GM12875 (cell line): ENCODE results near the gene CCT8L2.
"Not testable (repeated sequence)": the region's sequence is repeated elsewhere in the genome, so short reads cannot be mapped to it uniquely, and the experiment has no call there.

ENCODE experiments used
- H3K4me3 ChIP-seq: one replicate; pipeline ENCODE4 v1.5.1; 2011; ENCODE audit warnings: low read depth, low read length, control low read depth
- TF ChIP-seq, protein P1 (sequence below): IDR thresholded peaks from 2 replicates; pipeline ENCODE4 v1.5.1; 2011; ENCODE audit warnings: low read depth, mild to moderate bottlenecking, control low read depth, inconsistent platforms, low read length, moderate library complexity, borderline replicate concordance; ENCODE audit not compliant: insufficient read depth

CCT8L2 gene

DNA sequence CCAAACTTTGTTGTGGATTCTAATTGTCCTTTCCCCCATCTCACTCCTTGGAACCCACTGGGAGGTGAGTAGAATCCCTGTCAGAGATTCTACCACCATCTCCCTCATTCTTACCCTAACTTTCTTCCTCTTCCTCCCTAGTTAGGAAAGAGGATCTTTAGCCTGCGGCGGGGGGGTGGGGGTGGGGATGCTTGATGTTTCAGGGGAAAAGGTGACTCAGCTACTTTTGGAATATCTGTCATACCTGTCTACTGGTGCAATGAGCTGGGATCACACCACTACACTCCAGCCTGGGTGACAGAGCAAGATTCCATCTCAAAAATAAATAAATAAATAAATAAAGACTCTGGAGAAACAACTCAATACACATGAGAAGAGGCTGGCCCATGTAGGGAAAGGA lies 6.4 kb downstream of the CCT8L2 start:
- TF ChIP-seq, protein P1, sequence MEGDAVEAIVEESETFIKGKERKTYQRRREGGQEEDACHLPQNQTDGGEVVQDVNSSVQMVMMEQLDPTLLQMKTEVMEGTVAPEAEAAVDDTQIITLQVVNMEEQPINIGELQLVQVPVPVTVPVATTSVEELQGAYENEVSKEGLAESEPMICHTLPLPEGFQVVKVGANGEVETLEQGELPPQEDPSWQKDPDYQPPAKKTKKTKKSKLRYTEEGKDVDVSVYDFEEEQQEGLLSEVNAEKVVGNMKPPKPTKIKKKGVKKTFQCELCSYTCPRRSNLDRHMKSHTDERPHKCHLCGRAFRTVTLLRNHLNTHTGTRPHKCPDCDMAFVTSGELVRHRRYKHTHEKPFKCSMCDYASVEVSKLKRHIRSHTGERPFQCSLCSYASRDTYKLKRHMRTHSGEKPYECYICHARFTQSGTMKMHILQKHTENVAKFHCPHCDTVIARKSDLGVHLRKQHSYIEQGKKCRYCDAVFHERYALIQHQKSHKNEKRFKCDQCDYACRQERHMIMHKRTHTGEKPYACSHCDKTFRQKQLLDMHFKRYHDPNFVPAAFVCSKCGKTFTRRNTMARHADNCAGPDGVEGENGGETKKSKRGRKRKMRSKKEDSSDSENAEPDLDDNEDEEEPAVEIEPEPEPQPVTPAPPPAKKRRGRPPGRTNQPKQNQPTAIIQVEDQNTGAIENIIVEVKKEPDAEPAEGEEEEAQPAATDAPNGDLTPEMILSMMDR: no peak
- H3K4me3 ChIP-seq: no peak overlapping the region

DNA sequence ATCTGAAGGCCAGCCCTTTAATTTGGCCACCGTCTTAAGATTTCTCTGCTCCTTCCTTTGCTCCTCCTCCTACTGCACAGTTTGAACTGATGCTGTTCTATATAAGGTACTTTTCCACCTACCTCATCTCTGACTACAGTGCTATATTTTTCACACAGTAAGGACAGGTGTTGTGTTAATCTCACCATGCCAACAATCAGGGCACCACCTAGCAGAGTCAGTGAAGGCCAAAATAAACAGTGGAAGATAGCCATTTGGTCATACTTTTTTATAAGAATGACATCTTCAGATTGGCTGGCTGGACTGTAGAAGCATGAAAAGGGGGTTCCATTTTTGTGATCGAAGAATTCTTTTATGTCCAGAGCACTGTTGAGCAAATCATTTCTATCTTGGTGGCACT lies 11.7 kb downstream of the CCT8L2 start:
- not testable (repeated sequence) for H3K4me3 ChIP-seq

DNA sequence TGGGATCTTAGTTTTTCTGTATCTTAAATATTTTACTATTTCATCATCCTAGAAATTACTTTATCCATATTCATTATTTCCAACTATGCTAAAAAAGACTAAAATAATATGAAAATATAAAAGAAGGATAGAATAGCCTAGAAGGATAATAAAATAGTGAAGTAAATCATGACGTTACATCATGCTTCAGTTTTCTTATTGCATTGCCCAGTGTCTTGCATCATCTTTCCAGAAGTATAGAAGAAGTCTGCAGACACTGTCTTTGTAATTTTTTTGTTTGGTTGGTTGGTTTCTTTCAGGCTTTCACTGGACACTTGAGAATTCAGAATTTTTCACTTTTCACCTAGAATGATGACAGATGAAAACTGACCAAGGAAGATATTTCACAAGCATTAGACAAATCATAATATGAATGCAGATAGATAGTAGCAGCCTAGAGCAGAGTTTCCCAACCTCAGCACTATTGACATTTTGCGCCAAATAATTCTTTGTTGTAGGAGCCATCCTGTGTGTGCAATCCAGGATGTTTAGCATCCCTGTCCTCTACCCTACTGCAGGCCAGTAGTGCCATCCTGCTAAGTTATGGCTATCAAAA lies 23.3 kb downstream of the CCT8L2 start:
- not testable (repeated sequence) for H3K4me3 ChIP-seq

DNA sequence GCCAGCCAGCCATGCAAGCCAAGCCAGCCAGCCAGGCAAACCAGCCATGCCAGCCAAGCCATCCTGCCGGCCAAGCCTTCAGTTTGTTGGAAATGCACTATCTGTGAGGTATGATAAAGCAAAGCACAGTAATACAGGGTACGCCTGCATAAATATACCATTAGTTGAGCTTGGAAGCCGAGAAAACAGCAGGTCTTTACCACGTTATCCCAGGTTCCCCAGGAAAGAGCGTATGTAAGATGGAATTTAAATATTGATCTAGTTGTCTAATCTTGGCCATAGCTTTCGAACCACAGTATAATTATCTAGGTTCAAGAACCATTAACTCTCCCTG lies 24.2 kb downstream of the CCT8L2 start:
- TF ChIP-seq, protein P1: no peak
- no peak overlapping the region for H3K4me3 ChIP-seq

DNA sequence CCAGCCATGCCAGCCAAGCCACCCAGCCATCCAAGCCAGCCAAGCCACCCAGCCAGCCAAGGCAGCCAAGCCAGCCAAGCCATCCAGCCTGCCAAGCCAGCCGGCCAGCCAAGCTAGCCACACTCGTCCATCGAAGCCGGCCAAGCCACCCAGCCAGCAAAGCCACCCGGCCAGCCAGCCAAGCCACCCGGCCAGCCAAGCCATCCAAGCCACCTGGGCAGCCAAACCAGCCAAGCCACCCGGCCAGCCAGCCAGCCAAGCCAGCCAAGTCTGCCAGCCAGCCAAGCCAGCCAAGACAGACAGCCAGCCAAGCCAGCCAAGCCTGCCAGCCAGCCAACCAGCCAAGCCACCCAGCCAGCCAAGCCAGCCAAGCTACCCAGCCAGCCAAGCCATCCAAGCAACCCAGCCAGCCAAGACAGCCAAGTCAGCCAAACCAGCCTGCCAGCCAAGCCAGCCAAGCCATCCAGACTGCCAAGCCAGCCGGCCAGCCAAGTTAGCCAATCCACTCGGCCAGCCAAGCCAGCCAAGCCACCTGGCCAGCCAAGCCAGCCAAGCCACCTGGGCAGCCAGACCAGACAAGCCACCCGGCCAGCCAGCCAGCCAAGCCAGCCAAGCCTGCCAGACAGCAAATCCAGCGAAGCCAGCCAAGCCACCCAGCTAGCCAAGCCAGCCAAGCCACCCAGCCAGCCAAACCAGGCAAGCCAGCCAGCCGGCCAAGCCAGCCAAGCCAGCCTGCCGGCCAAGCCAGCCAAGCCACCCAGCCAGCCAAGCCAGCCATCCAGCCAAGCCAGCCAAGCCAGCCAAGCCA lies 24.8 kb downstream of the CCT8L2 start:
- H3K4me3 ChIP-seq: not testable (repeated sequence)

DNA sequence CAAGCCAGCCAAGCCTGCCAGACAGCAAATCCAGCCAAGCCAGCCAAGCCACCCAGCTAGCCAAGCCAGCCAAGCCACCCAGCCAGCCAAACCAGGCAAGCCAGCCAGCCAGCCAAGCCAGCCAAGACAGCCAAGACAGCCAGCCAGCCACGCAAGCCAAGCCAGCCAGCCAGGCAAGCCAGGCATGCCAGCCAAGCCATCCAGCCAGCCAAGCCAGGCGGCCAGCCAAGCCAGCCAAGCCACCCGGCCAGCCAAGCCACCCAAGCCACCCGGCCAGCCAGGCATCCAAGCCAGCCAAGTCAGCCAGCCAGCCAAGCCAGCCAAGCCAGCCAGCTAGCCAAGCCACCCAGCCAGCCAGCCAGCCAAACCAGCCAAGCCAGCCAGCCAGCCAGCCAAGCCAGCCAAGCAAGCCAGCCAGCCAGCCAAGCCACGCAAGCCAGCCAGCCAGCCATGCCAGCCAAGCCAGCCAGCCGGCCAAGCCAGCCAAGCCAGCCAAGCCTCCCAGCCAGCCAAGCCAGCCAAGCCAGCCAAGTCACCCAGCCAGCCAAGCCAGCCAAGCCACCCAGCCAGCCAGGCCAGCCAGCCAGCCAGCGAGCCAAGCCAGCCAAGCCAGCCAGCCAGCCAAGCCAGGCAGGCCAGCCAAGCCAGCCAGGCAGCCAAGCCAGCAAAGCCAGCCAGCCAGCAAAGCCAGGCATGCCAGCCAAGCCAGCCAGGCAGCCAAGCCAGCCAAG lies 26.0 kb downstream of the CCT8L2 start:
- H3K4me3 ChIP-seq: not testable (repeated sequence)

DNA sequence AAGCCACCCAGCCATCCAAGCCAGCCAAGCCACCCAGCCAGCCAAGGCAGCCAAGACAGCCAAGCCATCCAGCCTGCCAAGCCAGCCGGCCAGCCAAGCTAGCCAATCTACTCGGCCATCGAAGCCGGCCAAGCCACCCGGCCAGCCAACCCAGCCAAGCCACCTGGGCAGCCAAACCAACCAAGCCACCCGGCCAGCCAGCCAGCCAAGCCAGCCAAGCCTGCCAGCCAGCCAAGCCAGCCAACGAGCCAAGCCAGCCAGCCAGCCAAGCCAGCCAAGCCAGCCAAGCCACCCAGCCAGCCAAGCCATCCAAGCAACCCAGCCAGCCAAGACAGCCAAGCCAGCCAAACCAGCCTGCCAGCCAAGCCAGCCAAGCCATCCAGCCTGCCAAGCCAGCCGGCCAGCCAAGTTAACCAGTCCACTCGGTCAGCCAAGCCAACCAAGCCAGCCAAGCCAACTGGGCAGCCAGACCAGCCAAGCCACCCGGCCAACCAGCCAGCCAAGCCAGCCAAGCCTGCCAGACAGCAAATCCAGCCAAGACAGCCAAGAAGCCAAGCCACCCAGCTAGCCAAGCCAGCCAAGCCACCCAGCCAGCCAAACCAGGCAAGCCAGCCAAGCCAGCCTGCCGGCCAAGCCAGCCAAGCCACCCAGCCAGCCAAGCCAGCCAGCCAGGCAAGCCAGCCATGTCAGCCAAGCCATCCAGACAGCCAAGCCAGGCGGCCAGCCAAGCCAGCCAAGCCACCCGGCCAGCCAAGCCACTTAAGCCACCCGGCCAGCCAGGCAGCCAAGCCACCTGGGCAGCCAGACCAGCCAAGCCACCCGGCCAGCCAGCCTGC lies 26.8 kb downstream of the CCT8L2 start:
- H3K4me3 ChIP-seq: not testable (repeated sequence)

DNA sequence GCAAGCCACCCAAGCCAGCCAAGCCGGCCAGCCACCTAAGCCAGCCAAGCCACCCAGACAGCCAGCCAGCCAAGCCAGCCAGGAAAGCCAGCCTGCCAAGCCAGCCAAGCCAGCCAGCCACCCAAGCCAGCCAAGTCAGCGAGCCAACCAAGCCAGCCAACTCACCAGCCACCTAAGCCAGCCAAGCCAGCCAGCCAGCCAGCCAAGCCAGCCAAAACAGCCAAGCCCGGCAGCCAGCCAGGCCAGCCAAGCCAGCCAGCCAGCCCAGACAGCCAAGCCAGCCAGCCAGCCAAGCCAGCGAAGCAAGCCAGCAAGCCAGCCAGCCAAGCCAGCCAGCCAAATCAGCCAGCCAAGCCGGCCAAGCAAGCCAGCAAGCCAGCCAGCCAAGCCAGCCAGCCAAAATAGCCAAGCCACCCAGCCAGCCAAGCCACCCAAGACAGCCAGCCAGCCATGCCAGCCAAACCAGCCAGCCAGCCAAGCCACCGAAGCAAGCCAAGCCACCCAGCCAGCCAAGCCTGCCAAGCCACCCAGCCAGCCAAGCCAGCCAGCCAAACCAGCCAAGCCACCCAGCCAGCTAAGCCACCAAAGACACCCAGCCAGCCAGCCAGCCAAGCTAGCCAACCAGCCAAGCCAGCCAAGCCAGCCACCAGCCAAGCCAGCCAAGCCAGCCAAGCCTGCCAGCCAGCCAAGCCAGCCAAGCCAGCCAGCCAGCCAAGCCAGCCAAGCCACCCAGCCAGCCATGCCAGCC lies 27.6 kb downstream of the CCT8L2 start:
- not testable (repeated sequence) for H3K4me3 ChIP-seq

DNA sequence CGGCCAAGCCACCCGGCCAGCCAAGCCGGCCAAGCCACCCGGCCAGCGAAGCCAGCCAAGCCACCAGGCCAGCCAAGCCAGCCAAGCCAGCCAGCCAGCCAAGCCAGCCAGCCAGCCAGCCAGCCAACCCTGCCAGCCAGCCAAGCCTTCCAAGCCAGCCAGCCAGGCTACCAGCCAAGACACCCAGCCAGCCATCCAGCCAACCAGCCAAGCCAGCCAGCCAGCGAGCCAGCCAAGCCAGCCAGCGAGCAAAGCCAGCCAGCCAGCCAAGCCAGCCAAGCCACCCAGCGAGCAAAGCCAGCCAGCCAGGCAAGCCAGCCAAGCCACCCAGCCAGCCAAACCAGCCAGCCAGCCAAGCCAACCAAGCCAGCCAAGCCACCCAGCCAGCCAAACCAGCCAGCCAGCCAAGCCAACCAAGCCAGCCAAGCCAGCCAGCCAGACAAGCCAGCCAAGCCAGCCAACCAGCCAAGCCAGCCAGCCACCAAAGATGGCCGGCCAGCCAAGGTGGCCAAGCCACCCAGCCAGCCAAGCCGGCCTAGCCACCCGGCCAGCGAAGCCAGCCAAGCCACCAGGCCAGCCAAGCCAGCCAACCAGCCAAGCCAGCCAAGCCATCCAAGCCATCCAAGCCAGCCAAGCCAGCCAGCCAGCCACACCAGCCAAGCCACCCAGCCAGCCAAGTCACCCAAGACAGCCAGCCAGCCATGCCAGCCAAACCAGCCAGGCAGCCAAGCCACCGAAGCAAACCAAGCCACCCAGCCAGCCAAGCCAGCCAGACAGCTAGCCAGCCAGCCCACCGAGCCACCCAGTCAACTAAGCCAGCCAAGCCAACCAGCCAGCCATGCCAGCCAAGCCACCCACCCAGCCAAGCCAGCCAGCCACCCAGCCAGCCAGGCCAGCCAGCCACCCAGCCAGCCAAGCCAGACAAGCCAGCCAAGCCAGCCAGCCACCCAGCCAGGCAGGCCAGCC lies 28.8 kb downstream of the CCT8L2 start:
- TF ChIP-seq, protein P1: no peak
- no peak overlapping the region for H3K4me3 ChIP-seq
